ENCODE data around the gene USP4. TPM values are rescaled to one million over a fixed set of nuclear protein-coding genes. Genes with fewer than 3 reads are reported as not detected.

Gene USP4
- total and polyA plus RNA-seq, 2 donors: 20.0 to 57.8 TPM

Other genes with a start within 250 kb of the USP4 start
- 75.8 TPM for gene QRICH1, start 246.0 kb downstream of the USP4 start, total RNA-seq
- 53.3 TPM for gene QRICH1, start 246.0 kb downstream of the USP4 start, polyA plus RNA-seq
- gene QARS1, start 235.3 kb downstream of the USP4 start, total RNA-seq: 223 TPM
- gene QARS1, start 235.3 kb downstream of the USP4 start, polyA plus RNA-seq: 256 TPM
- gene USP19, start 219.2 kb downstream of the USP4 start, total RNA-seq: 31.5 TPM
- 25.2 TPM for gene USP19, start 219.2 kb downstream of the USP4 start, polyA plus RNA-seq
- 24.9 TPM for gene LAMB2, start 207.0 kb downstream of the USP4 start, total RNA-seq
- 102 TPM for gene LAMB2, start 207.0 kb downstream of the USP4 start, polyA plus RNA-seq
- 19.4 TPM for gene CCDC71, start 173.7 kb downstream of the USP4 start, total RNA-seq
- 15.5 TPM for gene CCDC71, start 173.7 kb downstream of the USP4 start, polyA plus RNA-seq
- gene KLHDC8B, start 168.5 kb downstream of the USP4 start, total RNA-seq: 9.4 TPM
- gene KLHDC8B, start 168.5 kb downstream of the USP4 start, polyA plus RNA-seq: 24.4 TPM
- gene C3orf62, start 62.8 kb downstream of the USP4 start, total RNA-seq: 2.3 TPM
- 15.6 TPM for gene C3orf62, start 62.8 kb downstream of the USP4 start, polyA plus RNA-seq
- gene GPX1, start 18.3 kb upstream of the USP4 start, total RNA-seq: 204 TPM
- gene GPX1, start 18.3 kb upstream of the USP4 start, polyA plus RNA-seq: 384 TPM
- 202 TPM for gene RHOA, start 71.9 kb upstream of the USP4 start, total RNA-seq
- gene RHOA, start 71.9 kb upstream of the USP4 start, polyA plus RNA-seq: 368 TPM
- 12.7 TPM for gene TCTA, start 72.4 kb upstream of the USP4 start, total RNA-seq
- gene TCTA, start 72.4 kb upstream of the USP4 start, polyA plus RNA-seq: 24.5 TPM
- gene AMT, start 82.4 kb upstream of the USP4 start, total RNA-seq: 4.1 TPM
- gene AMT, start 82.4 kb upstream of the USP4 start, polyA plus RNA-seq: 40.0 TPM
- gene NICN1, start 89.3 kb upstream of the USP4 start, total RNA-seq: 4.8 TPM
- gene NICN1, start 89.3 kb upstream of the USP4 start, polyA plus RNA-seq: 9.2 TPM
- 8.5 TPM for gene DAG1, start 130.2 kb upstream of the USP4 start, total RNA-seq
- gene DAG1, start 130.2 kb upstream of the USP4 start, polyA plus RNA-seq: 11.5 TPM
- 0.09 TPM for gene BSN, start 214.4 kb upstream of the USP4 start, total RNA-seq
- gene BSN, start 214.4 kb upstream of the USP4 start, polyA plus RNA-seq: 0.09 TPM